HG03354 (cell line): ENCODE measurements around the gene HMGCS1.
"Not testable (repeated sequence)": the region's sequence is repeated elsewhere in the genome, so short reads cannot be mapped to it uniquely, and the experiment has no call there.

Experiments
- ATAC-seq: cut with Tn5 transposase; IDR thresholded peaks from one replicate; pipeline ENCODE4 v1.9.1; 2021; ENCODE audit warnings: mild to moderate bottlenecking; ENCODE audit not compliant: unreplicated experiment, poor library complexity, severe bottlenecking

HMGCS1 gene

DNA sequence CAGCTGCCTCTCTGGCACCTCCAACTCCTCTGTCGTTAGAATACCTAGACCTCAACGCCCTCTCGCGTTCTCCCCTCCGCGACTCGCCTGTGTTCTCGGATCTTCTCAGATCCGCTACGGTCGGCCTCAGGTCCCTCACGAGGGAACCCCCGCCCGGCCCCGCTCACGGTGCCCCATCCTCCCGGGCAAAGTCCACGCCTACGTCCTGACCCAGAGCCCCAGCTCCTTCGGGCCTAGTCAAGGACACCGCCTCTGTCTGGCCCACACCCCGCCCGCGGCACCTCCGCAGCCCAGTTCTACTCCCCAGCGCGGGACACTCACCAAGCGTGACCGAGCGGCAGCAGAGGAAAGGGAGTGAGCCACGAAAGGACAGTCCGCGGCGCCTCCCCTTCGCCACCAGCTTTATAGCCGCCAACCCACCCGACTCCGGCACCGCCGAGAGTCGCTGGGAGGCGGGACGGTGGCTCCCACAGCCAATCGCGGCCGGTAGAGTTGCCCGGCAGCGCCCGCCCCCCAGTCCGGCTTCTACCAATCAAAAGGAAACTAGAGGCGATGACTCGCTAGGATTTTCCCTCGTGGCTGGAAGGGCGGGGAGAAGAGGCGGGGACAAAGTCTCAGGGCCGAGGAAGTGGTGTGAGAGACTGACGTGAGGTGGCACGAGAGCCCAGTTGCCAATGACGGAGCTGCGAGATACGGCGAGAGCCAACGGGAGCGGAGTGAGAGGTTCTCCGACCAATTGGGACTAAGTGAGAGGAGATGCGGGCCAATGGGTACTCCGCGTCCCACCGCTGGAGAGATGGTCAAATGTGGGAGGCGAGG lies at the start of gene HMGCS1:
Gene HMGCS1 (minus strand): TSS at position 378 of the 819 bp plus-strand sequence. CDS start 14,447 bp downstream, outside the sequence.
- peak; percentile 94 for ATAC-seq

DNA sequence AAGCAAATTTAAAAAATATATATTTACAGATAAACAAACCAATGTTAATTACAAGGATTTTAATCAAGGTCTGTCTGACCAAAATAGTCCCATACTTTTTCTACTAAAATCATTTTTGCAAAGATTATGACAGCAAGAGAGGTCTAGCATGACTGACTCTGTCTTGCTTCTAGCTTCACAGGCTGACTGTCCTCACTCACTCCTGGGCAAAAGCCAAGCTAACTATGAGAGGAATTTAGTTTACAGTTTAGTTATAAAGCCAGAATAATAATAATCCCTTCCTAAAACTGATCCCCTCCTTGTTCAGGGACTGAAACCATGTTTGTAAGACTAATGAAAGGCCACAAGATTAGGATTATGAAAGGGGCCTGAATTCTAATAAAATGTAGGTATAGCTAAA lies 45.5 kb upstream of the HMGCS1 start:
- ATAC-seq: no peak

DNA sequence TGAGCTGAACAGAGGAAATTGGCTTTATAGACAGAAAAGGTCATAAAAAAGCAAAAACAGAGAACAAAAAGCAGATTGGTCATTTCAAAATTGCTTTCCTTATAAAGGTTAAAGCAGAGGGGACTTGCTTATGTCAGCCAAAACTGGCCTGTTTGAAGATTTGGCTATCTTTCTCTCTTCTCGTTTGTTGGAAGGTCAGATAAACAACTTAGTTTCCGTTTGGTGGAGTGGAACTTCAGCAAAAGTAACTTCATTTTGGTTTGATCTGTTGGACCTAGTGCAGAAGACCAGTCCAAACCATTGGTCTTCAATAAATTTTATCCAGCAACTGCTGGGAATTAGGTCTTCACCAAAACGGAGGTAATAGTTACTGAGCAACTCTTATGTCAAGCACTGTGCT lies 45.1 kb upstream of the HMGCS1 start:
- no peak for ATAC-seq

DNA sequence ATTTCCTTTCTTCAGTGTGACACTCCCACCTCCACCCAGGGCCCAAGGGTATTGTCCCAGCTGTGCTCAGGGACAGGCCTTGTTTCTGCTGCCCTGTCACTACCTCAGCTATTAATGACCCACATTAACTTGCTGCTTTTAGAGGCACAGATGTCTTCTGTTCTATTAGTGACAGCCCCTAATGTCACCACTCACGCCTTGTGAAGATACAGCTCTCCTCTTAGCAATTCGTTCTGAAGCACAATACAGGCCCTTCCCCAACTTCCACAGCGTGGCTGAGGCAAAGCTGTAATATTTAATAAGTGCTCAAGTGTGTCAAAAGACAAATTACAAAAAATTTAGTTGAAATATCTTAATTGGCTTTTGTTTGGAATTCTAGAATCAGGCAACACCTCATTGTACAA lies 44.7 kb upstream of the HMGCS1 start:
- ATAC-seq: no peak

DNA sequence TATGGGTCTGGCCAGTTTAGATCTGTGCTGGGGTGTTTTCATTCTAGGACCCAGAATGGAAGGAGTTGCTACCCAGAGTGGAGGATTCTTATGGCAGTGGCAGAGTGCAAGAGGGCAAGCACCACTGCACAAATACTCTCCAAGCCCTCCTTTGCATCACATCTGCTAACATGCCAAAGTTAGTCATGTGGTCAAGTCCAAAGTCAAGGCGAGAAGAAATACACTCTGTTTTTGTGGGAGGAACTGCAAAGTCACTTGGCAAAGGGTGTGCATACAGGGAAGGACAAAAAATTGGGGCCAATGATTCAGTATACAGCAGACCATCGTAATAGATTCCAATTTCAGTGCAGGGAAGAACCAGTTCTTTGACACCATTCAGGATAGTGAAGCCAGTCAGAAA lies 43.9 kb upstream of the HMGCS1 start:
- no peak for ATAC-seq

DNA sequence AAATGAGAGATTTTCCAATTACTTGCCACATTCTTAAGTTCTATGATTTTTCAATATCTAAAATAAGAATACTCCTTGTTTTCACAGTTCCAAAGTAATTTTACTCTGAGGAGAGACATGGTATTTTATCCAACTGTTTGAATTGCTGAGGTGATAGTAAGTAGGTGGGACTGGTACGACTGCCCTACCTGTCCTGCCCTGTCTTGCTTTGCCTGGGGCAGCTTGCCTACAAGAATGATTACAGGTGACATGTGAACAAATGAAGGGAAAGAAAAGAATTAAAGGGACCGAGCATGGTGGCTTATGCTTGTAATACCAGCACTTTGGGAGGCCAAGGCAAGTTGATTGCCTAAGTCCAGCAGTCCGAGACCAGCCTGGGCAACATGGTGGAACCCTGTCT lies 41.6 kb upstream of the HMGCS1 start:
- no peak for ATAC-seq

DNA sequence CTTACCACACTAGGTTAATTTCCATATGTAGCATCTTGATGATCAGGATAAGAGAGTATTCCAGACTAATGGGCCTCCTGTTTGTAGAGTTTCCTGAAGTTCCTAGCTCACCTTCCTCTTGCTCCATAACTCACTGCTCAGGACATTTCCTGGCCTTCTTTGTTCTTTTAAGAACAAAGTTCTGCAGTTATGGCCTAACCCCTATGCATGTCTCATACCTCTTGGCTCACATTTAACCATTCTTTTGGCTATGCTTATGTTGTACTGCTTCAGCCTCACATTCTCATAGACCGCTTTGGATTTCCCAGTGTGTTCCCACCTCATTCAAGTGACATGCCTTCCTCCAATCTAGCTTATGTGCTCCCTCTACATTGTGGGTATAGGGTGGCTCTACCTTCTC lies 40.5 kb upstream of the HMGCS1 start:
- ATAC-seq: no peak

DNA sequence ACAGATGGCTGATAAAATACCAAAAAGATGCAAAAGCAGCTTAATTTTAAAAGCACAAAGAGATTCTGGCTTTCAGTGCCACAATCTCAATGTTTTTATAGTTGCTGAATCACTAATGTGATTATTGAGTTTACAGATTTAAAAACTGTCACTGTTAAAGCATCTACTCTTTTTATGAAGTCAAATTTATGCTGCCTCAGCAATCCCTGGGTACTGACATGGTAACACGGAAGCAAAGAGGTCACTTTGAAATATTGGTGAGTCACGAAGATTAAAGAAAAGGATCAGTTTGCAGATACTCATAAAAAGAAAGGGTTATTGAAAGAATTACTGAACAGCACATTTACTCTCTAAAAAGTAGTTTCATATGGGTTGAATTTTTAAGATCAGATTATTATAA lies 39.7 kb upstream of the HMGCS1 start:
- ATAC-seq: no peak

DNA sequence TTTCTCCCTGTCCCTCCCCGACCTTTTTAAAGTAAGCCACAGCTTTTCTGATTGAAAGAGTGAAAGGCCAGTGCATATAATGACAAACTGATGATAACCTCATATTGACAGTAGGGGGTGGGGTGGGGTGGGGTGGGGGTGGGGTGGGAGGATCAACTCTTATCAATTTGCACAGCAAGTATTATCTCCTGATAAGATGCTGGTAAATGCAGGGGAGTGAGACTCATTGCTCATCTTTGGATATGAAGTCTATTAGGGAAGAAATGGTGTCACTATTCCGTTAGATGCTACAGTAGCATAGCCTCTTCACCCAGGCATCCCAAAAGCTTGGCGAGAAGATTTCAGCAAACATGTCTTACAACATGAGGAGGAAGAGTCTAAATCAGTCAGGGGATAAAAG lies 38.9 kb upstream of the HMGCS1 start:
- ATAC-seq: no peak

DNA sequence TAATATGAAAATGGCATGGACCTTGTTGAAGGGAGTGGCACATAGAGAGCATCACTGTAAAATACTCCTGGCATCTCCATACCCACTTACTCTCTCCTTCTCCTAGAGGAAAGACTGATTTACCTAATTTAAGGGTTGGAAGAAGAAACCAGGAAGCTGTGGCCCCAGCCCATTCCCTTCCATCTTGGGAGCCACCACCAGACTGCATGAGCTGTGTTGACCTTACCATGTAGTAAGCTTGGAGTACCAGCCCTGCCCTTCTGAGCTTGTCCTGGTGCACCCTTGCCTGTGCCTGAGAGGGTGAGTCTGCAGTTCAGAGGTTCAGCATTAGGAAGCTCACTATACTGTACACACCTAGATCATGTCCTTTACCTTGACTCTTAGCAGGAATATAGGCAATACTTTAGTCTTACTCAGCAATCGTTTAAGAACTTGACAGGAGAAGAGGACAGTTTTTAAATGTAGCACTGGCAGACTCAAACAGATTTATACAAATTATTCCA lies 35.7 kb upstream of the HMGCS1 start:
- no peak for ATAC-seq

DNA sequence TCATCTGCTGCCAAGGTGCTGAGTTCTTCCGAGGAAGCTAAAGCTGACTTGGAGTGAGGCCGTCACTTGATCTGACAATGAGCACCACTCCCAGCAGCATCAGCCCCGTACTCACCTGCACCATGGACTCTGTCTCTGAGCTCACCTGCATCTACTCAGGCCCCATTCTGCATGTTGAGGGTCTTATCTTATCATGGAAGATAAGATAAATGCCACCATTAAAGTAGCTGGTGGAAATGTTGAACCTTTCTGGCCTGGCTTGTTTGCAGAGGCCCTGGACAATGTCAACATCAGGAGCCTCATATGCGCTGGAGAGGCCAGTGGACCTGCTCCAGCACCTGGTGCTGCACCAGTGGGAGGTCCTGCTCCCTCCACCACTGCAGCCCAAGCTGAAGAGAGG lies 35.0 kb upstream of the HMGCS1 start:
- ATAC-seq: no peak

DNA sequence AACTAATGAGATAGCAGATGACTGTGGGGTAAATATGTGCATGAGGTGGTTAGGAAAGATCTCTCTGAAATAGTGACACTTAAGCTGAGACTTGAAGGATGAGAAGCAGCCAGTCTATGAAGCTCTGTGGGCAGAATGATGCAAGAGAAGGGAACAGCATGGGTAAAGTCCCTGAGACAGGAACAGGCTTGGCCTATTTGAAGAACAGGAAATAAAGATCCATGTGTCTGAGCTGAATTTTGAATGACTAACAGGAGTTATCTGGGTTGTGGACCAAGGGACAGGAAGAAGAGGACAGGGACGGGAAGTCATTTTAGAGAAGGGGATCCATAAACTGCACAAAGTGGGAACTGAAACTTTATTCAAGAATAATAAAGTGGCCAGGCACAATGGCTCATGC lies 25.6 kb upstream of the HMGCS1 start:
- no peak for ATAC-seq

DNA sequence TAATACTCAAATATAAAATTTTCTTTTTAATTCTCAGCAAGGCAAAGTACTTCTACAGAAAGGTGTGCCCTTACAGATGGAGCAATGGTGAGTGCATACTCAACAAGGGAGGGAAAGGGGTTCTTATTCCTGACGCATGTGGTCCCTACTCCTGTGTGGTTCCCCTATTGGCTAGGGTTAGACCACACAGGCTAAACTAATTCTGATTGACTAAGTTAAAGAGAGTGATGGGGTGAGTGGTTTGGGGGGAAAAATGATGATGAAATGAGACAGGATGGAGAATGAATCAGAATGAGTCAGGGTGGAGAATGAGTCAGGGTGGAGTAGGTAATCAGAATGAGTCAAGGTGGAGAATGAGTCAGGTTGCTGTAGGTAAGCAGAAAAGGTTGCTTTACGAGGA lies 22.9 kb upstream of the HMGCS1 start:
- ATAC-seq: no peak

DNA sequence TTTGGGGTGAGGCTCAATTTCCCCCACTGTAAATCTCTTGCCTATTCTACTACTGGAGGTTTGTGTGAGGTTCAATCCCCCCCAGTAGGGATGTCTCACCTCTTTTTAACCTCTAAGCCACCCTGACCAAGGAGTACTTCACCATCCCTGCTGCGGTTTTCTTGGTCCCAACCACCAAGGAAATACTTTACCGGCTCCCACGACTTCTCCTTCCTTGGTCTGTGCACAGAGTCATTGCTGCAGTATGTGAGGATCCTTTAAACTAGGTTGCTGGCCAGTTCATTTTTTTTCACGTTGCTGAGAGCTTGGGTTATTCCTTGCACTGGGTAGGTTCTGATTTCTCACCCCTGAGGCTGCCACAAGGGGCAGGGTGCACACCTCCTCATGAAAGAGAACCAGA lies 22.5 kb upstream of the HMGCS1 start:
- ATAC-seq: no peak

DNA sequence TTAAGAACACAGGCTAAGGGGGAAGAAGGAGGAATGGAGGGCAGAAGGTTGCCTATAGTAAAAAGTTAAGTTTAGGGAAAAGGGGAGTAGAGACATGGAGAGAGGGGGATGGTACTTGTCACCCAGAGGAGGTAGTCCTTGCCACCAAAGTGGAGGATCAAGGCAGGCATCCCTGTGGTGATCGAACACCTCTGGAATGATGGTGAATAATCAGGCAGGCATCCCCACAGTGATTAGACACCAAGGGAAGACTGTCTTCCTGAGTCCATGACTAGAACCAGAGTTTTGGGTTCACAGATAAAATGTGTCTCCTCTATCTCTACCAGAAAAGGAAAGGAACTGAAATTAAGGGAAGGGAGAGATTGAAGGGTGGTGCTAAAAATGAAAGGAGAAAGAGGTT lies 19.2 kb upstream of the HMGCS1 start:
- no peak for ATAC-seq

DNA sequence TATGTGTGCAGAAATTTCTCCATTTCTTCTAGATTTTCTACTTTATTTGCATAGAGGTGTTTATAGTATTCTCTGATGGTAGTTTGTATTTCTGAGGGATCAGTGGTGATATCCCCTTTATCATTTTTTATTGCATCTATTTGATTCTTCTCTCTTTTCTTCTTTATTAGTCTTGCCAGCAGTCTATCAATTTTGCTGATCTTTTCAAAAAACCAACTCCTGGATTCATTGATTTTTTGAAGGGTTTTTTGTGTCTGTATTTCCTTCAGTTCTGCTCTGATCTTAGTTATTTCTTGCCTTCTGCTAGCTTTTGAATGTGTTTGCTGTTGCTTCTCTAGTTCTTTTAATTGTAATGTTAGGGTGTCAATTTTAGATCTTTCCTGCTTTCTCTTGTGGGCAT lies 12.4 kb upstream of the HMGCS1 start:
- ATAC-seq: not testable (repeated sequence)

DNA sequence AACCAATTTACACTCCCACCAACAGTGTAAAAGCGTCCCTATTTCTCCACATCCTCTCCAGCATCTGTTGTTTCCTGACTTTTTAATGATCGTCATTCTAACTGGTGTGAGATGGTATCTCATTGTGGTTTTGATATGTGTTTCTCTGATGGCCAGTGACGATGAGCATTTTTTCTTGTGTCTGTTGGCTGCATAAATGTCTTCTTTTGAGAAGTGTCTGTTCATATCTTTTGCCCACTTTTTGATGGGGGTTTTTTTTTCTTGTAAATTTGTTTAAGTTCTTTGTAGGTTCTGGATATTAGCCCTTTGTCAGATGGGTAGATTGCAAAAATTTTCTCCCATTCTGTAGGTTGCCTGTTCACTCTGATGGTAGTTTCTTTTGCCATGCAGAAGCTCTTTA lies 10.3 kb upstream of the HMGCS1 start:
- not testable (repeated sequence) for ATAC-seq

DNA sequence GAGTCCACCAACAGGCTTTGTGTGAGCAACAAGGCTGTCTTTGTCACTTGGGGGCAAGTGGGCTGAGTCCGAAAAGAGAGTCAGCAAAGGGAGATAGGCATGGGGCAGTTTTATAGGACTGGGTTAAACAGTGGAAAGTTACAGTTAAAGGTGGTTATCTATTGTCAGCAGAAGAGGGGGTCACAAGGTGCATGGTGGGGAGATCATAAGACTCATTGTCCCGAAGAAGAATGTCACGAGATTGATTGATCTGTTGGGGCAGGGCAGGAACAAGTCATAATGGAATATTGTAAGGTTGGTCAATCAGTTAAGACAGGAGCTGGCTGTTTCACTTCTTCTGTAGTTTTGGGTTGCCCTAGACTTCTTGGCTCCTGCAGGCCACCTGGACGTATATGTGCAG lies 7.6 kb upstream of the HMGCS1 start:
- ATAC-seq: no peak

DNA sequence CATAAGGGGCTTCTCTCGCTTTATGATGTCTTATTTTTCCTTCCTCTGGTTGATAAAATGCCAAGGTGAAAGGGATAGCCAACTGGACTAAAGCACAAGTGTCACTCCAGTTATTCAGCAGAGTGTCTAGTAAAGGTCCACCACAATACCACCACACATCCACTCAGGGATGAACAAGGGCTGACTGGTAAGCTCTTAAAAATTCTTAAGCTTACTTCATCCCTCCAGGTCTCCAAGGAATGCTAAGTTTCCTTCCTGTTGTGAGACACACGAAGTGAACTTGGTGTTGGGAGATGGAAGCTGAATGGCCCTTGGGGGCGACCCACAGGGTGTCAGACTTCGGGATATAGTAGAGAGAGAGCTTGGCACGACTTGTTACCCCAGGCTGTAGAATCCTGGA lies 3.2 kb upstream of the HMGCS1 start:
- ATAC-seq: no peak

DNA sequence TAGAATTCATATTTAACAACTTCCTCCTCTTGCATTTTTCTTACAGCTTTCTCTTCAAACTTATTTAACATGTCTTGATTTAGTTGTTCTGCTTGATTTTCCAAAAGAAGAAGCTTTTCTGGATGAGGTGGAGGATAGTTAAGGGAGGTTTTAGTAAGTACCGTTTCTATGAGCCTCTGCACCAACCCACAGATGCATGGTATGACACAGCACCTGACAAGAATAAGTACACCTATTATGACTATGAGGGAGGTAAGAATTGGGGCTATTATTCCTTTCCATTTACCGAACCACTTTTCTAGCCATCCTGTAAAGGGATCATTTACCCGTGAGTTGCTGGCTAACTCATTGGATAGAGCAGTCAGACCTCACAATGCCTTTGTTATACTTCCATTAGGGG lies 2.5 kb upstream of the HMGCS1 start:
- ATAC-seq: no peak

DNA sequence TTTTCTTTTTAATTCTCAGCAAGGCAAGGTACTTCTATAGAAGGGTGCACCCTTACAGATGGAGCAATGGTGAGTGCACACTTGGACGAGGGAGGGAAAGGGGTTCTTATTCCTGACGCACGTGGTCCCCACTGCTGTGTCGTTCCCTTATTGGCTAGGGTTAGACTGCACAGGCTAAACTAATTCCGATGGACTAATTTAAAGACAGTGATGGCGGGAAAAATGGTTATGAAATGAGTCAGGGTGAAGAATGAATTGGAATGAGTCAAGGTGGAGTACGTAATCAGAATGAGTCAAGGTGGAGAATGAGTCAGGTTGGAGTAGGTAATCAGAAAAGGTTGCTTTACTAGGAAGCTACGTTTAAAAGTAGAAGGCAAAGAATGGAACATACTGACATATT lies 2.1 kb upstream of the HMGCS1 start:
- ATAC-seq: no peak

DNA sequence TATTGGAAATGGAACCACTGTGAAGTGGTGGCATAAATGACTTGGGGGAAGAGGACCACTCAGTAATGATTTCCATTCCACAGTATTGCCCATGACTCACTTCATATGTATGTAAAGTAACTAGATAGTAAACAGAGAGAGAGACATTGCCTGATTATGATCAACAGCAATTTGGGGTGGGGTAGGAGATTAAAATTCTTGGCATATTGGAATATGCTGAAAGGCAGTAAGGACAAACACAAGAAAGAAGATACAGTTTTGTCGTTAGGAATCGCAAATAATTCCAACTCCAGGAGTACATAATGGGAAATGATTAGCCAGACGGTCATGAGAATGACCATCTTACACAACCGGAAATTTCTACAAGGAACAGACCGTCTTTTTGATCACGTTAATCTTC lies 1.5 kb upstream of the HMGCS1 start:
- no peak for ATAC-seq
